Kasumi-1 (cell line): ENCODE data around the gene CASKIN2.

Experiments
- DNase-seq, 2 experiments: peaks; one replicate each; lab custom pipeline; 2025; lab: John Stamatoyannopoulos, UW

Gene CASKIN2

GRCh38 chr17:75506134-75506533 lies 9.2 kb downstream of the CASKIN2 start:
- DNase-seq, result no peak

DNA sequence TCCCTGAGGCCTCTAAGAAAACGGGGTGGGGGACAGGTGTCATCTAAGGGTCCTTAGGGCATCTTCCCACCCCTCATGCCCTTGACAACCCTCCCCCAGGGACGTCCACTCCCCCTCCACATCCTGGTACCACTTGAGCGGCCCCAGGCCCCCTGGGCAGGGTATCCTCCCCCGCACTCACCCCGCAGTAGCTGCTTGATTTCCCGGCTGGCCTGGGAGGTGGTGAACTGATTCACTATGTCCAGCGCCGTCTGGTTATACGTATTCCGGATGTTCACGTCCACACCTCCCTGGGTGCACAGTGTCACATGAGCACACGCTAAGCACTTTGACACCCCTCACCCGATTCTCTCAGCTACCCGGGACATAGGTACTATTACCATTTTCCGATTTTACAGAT lies 9.7 kb downstream of the CASKIN2 start:
- no peak for DNase-seq

GRCh38 chr17:75505152-75505409 lies 10.3 kb downstream of the CASKIN2 start:
- DNase-seq, result no peak

DNA sequence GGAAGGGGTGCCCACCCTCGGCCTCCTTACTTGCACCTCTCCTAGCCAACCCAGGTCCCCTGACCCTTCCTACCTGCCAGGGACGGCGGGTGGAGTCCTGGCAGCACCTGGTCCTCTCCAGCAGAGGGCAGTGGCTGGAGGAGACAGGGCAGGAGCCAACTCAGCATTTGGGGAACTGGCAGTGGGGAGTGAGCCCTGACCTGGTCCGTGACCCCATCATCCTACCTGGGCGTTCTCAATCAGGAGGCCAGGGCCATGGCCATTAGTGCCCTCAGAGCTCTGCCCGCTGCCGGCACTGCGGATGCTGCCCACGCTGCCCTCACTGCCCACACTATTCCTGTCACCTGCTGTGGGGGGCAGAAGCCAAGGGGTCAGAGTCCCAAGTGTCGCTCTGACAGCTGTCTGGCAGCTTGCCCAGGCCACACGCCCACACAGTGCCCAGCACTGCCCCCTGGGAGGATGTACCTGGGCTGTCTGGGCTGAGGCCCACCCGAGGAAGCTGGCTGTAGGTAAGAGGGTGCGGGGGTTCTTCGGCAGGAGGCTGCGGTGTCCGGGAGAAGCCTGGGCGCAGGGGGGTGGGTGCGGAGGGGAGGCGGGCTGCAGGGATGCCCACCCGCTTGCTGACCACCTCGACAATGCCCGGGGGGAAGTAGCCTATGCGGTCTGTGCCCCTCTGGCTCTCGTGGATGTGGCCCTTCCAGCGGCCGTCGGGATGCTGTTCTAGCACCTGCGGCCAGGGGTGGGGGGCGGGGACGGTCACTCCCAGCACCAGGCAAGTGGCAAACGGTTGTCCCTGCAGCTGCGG lies 10.8 kb downstream of the CASKIN2 start:
- peak; percentile 64 to 71 for DNase-seq

- DNase-seq, result no peak
Observed at GRCh38 chr17:75503976-75504346, 11.4 kb downstream of the CASKIN2 start.

GRCh38 chr17:75503337-75503950 lies 11.9 kb downstream of the CASKIN2 start:
- no peak for DNase-seq

DNA sequence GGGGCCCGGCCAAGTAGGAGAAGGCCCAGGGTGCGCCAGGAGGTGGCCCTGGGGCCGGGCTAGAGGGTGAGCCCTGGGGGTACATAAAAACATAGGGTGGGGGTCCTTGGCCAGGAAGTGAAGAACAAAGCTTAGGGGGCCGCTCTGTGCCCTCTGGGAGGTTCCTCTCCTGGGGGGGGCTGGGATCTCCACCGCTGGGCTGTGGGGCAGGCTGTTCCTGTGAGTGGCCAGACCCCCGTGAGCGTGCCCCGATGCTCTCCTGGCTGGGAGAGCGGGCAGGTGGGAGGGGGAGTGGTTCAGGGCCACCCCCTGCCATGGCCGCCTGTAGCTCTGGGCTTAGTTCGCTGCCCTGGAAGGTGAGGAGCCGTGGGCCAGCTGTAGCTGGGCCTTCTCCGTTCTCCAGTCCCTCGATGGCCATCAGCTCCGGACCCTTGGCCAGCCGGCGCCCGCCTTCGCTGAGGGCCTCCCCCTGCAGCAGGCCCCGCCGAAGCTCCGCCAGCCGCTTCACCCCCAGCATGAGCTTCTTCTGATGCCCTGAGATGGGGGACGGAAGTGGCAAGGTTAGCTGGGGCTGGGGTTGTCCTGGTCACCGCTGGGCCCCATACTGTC lies 12.5 kb downstream of the CASKIN2 start:
- DNase-seq, result no peak

GRCh38 chr17:75502072-75502720 lies 13.1 kb downstream of the CASKIN2 start:
- no peak for DNase-seq

GRCh38 chr17:75501378-75502071 lies 13.8 kb downstream of the CASKIN2 start:
- no peak for DNase-seq

- no peak for DNase-seq
Observed at GRCh38 chr17:75500419-75501216, 14.7 kb downstream of the CASKIN2 start.

DNA sequence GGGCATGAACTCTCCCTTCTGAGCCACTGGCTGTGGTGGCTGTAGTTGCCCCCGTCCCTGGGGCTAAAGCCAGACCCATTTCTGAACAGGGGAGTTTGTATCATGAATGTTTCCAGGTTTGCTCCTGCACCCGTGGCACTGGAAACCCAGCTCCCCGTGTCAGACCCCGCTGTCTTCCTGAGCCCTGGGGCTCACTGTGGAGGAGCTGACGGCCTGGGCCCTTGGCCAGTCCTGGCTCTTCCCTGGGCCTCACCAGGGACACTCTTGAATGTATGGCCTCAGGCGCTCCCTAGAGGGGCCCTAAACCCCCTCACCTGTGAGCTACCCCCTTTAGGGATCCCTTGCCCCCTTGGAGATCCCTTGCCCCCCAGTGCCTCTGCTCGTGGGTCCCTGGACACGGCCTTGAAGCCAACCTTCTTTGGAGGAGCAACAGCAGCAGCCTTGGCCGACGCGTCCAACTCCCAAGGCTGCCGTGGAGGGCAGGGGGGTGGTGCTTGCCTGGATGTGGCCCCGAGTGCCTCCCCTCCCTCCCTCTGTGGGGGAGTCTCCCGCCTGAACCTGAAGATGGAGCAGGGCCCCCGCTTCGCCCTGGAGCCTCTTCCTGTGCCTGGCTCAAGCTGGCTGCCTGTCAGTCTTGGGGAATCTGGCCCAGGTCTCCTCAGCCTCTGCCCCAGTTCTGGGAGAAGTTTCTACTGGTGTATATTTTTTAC lies 15.9 kb downstream of the CASKIN2 start:
- DNase-seq, result peak; percentile 62 to 63

DNA sequence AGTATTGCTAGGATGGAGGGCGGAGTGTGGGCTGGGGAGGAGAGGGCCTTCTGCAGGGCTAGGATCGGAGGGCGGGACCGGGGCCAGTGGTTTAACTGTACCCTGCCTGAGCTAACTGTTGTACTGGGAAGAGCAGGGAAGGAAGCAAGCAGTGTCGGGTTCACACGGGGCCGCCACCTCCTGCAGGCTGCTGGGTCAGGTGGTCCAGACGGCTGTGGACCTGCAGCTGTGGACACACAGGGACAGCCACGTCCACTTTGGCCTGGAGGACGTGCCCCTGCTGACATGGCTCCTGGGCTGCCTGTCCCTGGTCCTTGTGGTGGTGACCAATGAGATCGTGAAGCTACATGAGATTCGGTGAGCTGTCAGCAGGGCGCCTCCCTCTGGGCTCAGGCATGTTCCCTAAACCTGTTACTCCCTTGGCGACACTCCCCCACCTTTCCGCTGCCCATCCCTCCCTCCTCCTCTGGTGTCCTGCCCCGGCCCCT lies 16.6 kb downstream of the CASKIN2 start:
- DNase-seq, result peak; percentile 97

GRCh38 chr17:75498039-75498725 lies 17.2 kb downstream of the CASKIN2 start:
- peak; percentile 99 to 100 for DNase-seq

DNA sequence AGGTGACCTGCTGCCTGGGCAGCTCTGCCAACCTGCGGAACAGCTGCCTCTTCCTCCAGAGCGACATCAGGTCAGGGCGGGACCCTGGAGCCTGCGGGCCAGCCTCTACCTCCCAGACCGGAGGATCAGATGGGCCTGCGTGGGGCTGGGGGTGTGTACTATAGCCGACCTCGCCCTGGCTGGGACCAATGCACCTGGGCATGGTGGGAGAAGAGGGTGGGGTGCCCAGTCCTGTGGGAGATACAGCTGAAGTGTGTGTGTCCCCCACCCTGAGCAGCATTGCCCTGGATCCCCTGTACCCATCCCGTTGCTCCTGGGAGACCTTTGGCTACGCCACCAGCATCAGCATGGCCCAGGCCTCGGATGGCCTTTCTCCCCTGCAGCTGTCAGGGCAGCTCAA lies 19.3 kb downstream of the CASKIN2 start:
- DNase-seq, result no peak

GRCh38 chr17:75494326-75494877 lies 20.9 kb downstream of the CASKIN2 start:
- no peak for DNase-seq

- DNase-seq, result no peak
Observed at GRCh38 chr17:75493476-75494129, 21.7 kb downstream of the CASKIN2 start.

DNA sequence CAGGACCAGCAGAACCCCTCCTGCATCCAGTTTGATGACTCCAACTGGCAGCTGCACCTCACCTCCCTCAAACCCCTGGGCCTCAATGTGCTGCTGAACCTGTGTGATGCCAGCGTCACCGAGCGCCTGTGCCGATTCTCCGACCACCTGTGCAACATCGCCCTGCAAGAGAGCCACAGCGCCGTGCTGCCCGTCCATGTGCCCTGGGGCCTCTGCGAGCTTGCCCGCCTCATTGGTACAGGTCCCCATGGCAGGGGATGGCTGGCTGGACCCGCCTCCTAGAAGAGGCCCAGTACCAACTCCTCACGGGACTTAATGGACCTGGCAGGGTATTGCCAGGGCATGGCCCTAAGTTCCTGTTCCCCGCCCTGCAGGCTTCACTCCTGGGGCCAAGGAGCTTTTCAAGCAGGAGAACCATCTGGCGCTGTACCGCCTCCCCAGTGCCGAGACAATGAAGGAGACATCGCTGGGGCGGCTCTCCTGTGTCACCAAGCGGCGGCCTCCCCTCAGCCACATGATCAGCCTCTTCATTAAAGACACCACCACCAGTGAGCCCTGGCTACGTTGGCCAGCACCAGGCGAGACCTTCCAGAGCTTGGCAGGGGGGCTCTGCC lies 22.7 kb downstream of the CASKIN2 start:
- DNase-seq, result no peak

DNA sequence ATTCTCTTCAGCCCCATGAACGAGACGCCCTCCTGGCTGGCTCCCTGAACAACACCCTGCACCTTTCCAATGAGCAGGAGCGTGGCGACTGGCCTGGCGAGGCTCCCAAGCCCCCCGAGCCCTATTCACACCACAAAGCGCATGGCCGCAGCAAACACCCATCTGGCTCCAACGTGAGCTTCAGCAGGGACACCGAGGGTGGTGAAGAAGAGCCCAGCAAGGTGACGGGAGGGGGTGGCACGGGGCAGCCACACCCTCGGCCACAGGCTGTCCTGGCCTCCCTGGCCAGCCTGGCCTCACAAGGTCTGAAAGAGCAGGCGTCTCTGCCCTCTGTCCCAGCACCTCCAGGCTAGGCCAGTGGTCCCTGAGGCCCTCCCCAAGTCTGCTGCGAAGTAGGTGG lies 23.7 kb downstream of the CASKIN2 start:
- no peak for DNase-seq
